K562 (cell line): ENCODE data around the gene COX6A1. TPM values are rescaled to one million over a fixed set of nuclear protein-coding genes. Genes with fewer than 3 reads are reported as not detected.

Experiments used
- CUX1 ChIP-seq: fragments of 200-800 bp; sonication (Bioruptor generic); IDR thresholded peaks from 2 replicates; pipeline ENCODE4 v1.6.1; 2016; ENCODE audit warnings: missing genetic modification characterization, missing compliant biosample characterization
- GTF2F1 ChIP-seq: IDR thresholded peaks from 2 replicates; pipeline ENCODE4 v1.6.1; 2011; ENCODE audit warnings: low read depth, low read length, improper control_type of control experiment
- SRSF3 ChIP-seq: fragments of 200-400 bp; formaldehyde crosslinking; IDR thresholded peaks from 2 replicates; pipeline ENCODE4 v1.6.1; 2016; ENCODE audit warnings: mild to moderate bottlenecking, low read length, moderate library complexity; ENCODE audit not compliant: insufficient read depth
- ZNF668 ChIP-seq: fragments of 250-450 bp; sonication (Bioruptor Pico); IDR thresholded peaks from 2 replicates; pipeline ENCODE4 v1.8.0; 2022; ENCODE audit warnings: mild to moderate bottlenecking, inconsistent platforms
- polyA plus RNA-seq, 8 experiments: library from polyadenylated mRNA; depleted of rRNA in 4 of 8; stranded (reverse) in 5 of 8; unstranded in 3 of 8; fragments of >200 nt; fragmentation: Nextera tagmentation in 2 of 8; fragmentation: Illumina TruSeq in 1 of 8; extraction: Ambion mirVana in 2 of 8; extraction: Trizol in 1 of 8; gene quantifications; 2 replicates each; pipeline versions ENCODE4 v1.2.1 to v1.2.3, GENCODE V29; 2011 to 2014; ENCODE audit warnings: inconsistent platforms in 1 of 8, missing spikeins in 1 of 8
- total RNA-seq, 7 experiments: library from RNA; depleted of rRNA in 6 of 7; stranded (reverse); fragments of >200 nt in 6 of 7; fragmentation: Illumina TruSeq in 2 of 7; extraction: Trizol in 2 of 7; gene quantifications; 2 replicates each; pipeline versions ENCODE4 v1.2.1 to v1.2.3, GENCODE V29; 2011 to 2021; ENCODE audit warnings: low replicate concordance in 1 of 7

COX6A1 gene
- total and polyA plus RNA-seq, 9 of the 15 experiments (the other 6 are each of a cell fraction or from before 2014, with no cell fraction given) = 414 to 4,142 (median 931) TPM

- TF ChIP-seq SRSF3 (no peak), CUX1 (CRISPR knock-in tag) (no peak), ZNF668 (CRISPR knock-in tag) (no peak), GTF2F1 (no peak)
Measured at GRCh38 chr12:120472521-120472920, 34.6 kb downstream of the COX6A1 start (continued).
